Jurkat, Clone E6-1 (cell line): Measurements from ENCODE around the gene PRKAG1.
A peak's percentile ranks its signal among the peaks of the same experiment; 100 is the strongest.

Experiments used
- DNase-seq: peaks from one replicate; pipeline ENCODE4 v3.0.0-alpha.2; 2011; ENCODE audit warnings: low read depth, low spot score
- H3K4me3 ChIP-seq: 2 replicates; pipeline ENCODE4 v1.5.1; 2011; ENCODE audit warnings: mild to moderate bottlenecking, low read length, control low read depth, moderate library complexity

Gene PRKAG1

DNA sequence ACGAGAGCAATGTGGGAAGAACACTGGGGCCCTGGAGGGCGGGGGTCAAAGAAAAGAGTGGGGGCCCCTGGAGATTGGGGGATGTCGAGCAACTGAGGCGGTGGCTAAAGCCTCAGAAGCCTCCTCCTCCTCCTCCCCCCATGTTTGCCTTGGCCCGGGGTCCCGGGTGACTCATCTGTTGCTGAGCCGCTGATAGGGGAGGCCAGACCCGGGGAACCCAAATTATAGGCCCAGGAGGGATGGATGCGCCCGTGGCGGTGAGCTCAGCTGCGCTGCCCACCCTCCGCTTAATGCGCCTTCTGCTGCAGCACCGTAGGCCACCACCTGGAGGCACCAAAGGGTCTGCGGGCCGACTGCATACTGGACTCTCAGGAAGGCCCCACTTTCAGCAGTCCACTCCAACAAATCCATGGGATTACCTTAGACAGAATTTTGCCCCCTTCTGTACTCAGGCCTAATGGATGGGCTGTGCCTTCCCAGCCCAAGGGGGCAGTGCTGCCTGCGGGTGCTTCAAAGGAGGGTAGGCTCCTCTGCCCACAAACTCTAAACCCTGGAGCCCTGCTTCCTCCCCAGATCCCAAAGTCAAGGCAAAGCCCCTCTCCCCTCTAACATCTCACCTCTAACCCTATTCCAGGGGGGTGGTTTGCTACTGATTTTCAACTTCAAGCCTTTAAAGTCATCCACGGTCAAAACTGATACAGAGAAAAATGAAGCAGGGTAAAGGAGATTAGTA, 44.5 kb downstream of the PRKAG1 start:
- no peak overlapping the region for H3K4me3 ChIP-seq
- no peak for DNase-seq

DNA sequence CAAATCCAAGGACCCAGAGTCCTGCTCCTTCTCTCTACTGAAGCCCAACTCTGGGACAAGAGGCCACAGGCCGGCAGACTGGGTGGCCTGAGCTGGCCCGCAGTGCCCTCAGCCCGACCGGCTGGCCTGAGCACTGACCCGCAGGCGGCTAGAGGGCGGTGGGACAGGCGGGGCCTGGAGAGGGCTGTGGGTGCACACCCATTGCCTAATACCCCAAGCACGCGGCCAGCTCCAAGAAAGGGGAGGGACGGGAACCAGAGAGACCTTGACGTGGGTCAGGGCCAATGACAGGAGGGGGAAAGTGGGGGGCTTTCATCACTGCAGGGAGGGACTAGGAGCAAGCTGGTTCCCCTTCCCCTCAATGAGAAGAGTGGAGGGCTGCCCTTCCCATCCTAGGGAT, 45.0 kb downstream of the PRKAG1 start:
- H3K4me3 ChIP-seq = no peak overlapping the region
- DNase-seq = no peak

DNA sequence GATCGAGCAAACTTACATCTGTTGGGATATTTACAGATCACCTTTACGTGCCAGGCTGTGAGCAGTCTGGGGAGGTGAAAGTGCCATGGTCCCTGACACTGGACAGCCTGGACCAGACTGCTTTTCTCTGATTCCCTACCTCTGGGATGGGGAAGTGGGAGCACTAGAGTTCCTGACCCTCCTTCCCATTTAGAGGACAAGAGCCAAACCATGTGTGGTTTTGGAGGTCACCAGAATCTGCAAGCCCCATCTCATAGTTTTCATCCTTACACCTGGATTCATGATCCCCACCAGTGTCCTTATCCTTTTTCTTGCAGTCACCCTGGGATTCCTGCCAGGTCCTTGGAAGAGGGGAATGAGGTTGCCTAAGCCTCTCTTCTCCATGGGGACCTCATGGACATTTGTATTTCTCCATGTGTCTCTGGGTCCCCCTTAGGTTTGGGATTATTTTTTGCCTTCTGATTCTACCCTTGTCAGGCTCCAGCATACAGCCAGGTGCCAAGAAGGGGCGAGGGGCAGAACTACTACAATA, 45.6 kb downstream of the PRKAG1 start:
- no peak overlapping the region for H3K4me3 ChIP-seq
- DNase-seq = no peak

DNA sequence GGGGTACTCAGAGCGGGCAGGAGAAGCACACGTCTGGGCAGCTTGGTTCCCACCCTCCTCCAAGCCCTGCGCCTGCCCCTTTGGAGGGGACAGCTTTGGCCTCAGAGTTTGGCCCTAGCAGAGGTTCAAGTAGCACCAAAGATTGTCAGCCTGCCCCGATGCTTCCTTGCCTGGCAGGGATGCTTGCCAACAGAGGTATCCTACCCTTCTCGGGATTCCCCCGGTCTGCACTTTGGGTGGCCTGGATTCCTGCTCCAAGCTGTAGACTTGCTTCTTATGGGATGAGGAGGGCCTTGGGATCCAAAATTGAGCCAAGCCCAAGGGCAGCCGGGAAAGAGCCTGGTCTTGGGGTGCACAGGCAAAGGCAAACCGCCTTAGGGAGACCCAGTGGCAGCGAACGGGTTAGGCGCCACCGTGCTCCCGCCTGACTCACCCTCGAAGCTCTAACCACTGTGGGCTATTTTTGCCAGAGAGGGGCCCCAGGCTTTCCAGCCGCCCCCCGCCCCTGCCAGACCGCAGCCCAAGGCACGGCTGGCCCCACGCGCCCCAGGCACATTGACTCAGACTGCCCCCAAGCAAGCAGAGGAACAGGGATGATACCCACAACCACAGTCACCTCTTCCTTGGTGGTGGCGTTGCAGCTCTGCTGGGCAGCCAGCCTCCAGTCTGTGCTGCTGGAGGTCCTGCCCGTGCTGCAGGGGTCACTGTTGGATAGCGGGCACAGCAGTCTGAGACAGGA, 46.2 kb downstream of the PRKAG1 start:
- no peak overlapping the region for H3K4me3 ChIP-seq
- DNase-seq = no peak

DNA sequence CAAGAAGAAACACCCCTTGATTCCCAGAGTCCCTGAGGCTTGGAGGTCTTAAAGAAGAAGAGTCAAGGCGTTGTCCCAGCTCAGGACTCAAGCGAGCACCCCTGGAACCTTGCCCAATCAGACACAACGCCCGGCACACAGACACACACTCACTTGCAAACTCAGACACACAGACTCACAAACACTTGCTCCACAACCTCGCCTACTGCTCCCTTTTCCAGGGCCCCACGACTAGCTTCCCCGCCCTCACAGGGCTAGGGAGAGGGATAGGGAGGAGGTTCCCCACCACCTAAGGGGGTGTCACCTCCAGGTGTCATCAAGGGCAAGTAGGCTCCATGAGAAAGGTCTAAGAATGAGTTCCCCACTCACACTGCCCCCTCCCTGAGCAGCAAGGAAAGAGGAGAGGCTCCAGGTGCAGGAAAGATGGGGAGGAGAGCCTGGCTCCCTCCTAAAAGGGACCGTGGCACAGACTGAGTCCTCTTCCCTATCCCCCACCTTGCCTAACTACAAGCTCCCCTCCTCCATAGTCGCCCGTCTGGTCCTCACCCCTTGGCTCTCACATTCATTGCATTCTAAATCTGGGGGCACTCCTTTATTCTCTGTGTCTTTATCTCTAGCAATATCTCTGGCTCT, 47.8 kb downstream of the PRKAG1 start:
- H3K4me3 ChIP-seq = peak overlapping the region; percentile 39
- DNase-seq = no peak

DNA sequence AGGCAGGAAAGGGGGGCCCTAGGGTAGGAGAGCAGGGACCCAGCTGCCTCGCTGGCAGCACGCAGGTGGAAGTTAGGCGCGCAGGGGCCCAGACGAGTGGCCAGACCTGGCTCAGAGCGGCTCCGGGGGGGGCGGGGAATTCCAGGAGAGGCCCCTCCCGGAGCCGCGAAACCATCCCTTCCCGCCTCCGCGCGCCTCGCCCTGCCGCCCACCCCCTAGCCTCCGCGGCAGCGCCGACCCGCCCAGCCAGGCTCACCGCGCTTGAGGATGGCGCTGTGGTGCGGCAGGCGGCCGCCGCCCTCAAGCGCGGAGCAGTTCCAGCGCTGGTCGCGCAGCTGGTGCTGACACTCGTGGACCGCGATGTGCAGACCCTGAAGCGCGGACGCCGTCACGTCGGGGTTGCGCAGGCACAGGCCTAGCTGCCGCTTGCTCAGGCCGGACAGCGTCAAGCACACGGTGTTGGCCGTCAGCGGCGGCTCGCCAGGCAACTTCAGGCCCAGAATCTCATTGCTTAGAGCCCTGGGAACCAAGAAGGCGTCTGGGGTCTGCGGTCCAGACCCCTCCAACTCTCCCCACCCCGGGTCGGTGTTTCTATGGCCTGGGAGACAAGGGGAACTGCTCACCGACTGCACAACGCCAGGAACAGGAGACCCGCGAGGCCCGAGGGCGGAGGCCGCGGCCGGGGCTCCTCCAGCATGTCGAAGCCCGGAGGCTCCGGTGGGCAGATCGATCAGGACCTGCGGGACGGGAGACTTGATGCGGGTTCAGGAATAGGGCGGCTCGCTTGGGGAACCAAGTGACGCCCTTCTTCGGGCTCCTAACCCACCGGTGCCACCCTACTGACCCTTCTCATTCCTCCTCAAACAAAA, 48.5 kb downstream of the PRKAG1 start:
- no peak for DNase-seq
- no peak overlapping the region for H3K4me3 ChIP-seq

DNA sequence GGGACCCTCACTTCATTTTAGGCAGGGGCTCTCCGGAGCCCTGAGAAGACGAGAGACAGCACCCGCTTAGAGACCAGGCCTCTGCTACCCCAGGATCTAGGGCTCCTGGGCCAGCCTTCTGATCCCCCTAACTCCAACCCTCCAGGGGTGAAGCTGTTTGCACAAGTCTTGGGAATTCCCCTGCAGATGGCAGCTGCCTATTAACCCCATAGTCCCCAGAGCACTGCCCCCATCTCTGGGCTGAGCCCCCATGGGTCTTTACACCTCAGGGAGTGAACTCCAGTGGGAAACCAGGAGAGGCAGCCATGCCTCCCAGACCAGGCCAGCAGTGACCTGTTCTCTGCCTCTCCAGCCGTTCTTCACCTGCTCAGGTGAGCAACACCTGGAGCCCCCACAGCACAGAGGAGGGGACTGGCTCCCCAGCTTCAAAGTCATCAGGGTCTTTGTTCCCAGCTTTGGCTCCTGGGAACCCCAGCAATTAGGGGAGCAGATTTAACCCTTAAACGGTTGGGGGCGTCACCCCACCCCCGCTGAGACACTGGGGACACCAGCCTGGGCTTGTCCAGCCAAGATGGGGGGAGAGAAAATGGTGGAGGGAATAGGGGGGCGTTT, 49.3 kb downstream of the PRKAG1 start:
- H3K4me3 ChIP-seq = no peak overlapping the region

DNA sequence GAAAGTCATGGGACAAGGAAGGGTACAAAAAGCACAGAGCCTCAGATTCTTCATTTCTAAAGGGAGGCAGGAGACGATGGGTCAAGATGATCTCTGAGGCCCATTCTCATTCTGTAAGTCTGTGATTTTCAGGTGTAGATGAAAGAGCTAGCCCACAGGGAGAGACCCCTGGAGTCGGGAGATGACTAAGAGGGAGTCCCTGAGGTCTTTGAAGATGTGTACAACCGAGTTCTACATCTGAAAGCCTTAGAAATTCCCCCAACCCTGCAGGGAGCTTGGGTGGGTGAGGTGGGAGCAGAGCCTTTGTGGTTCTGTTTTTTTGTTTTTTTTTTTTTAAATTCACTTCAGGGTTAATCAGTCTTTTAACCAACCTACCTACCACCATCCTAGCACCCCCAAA, 50.1 kb downstream of the PRKAG1 start:
- no peak for DNase-seq
- no peak overlapping the region for H3K4me3 ChIP-seq

More for the DNA sequence above, 49.3 kb downstream of the PRKAG1 start:
- no peak for DNase-seq

DNA sequence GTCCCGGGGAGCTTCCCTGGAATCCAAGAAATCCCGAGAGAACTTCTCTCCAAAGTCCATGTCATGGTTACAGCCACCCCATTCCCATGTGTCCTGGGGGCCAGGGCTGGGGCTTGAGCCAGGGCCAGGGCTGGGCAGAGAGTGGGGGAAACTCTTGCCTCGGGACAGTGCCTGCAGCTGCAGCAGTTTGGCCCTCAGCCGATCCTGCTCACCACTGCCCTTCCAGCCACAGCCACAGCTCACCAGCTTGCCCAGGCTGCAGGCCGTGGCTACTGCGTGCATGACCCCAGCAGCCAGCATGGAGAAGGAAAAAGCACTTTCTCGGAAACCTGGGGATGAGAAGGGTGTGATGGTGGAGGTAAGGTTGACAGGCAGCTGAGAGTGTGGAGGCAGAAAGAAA, 50.6 kb downstream of the PRKAG1 start:
- H3K4me3 ChIP-seq = no peak overlapping the region
- DNase-seq = no peak

DNA sequence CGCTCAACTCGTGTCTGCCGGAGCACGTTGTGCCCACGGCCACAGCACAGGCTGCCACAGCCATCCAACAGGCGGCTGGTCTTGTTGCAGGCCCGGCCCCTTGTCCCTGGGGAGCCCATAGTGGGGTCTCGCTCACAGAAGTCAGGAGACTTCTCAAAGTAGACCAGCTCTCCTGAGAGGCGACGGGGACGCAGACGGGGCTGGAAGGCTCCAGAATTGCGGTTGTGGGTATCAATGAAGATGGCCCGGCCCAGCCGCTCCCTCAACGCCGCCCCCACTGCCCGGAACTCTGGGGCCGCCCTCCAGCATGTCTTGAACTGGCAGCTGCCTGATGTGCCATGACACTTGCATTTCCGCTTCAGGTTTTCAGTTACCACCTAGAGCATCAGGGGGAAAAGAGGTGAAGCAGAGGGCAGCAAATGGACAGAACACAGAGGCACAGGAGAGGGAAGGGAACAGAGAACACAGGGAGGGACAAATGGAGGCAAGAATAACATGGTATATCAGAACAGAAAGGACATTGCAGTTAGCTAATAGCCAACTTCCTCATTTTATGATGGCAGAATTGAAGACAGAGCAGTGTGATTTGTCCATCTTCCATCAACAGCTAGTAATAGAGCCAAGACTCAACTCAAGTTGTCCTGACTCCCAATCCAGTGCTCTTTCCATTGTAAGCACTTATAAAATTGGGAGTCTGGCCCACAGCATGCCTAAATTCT, 52.2 kb downstream of the PRKAG1 start:
- no peak overlapping the region for H3K4me3 ChIP-seq
- DNase-seq = no peak

DNA sequence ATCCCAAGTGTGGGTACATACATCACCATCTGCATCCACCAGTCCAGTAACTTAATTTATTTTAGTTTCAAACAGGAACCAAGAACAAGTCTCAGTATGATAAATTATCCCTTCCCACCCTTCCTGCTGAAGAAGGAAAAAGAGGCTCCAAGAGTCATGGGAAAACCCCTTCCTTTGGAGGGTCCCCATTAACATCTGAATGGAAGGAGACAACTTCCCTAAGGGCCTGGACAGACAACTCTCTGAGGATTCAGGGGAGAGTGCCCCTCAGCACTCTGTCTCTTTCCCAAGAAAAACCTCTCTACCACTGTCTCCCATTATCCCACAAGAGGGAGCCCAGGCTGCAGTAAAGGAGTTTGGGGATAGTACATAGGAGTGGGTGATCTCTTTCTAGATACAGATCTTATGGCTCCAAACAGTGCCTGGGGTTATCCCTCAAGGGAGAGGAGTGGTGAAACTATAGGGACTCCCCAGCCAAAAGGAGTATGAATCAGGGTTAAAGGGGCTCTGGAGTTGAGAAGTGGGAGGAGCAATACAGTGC, 53.2 kb downstream of the PRKAG1 start:
- no peak for DNase-seq
- H3K4me3 ChIP-seq = no peak overlapping the region

DNA sequence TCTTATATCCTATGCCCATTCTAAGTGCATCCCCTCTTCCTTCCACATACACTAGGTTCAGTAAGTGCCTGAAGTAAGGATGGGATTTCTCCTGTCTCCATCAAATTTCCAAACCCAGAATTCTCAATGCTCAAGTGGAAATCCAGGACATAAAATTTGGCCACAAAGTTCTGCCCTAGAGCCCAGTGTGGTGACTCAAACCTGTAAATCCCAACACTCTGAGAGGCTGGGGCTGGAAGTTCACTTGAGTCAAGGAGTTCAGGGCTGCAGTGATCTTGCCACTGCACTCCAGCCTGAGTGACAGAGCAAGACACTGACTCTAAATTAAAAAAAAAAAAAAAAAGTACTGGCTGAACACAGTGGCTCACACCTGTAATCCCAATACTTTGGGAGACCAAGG, 56.8 kb downstream of the PRKAG1 start:
- DNase-seq = no peak
- no peak overlapping the region for H3K4me3 ChIP-seq

DNA sequence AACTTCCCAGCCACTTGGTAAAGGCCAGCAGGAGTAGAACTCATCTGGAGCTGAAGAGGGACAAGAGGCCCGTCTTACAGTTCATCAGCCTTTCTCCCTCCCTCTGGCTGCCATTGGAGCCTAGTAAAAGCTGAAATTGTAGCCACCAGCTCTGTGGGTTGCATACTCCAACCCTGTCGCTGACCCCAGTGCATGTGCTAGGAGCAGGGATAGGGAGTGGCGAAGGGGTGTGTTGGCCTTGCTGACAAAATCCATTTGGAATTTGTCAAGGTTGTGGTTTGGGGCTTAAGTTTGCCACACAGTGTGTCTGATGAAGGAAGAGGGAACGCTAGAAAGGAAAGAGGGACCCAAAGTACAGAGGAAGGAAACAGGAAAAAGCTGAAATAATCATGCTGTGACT, 57.2 kb downstream of the PRKAG1 start:
- no peak for DNase-seq
- no peak overlapping the region for H3K4me3 ChIP-seq

DNA sequence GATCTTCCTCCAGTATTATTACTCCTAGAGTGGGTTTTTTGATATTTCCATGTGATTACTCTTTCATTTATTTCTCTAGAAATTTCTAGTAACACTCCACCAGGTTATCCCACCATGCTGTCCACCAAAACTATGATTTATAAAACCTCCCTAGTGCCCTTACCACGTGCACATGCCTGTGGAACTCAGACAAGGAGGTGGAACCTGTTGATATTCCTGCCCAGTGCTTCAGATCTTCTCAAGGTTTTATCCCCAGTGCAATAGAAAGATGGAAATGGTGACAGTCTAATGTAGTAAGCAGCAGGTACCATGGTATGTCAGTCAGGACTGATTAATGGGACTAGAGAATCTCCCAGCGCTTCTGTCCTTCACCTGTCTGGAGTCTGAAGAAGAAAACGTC, 57.7 kb downstream of the PRKAG1 start:
- DNase-seq = no peak
- H3K4me3 ChIP-seq = no peak overlapping the region

DNA sequence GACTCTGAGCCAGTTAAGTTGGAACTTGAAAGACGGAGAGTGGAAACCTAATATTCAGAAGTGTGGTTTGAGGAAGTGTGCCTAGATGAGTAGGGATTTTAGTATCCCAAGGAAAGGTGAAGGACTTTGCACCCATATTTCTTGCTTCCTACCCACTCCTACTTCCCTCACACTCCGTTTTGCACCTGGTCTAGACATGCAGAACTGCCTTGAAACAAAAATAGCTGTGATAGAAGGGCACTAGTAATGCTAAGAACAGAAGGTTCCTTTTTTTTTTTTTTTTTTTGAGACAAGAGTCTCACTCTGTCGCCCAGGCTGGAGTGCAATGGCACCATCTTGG, 60.6 kb downstream of the PRKAG1 start:
- H3K4me3 ChIP-seq = peak overlapping the region; percentile 87
- DNase-seq = no peak

DNA sequence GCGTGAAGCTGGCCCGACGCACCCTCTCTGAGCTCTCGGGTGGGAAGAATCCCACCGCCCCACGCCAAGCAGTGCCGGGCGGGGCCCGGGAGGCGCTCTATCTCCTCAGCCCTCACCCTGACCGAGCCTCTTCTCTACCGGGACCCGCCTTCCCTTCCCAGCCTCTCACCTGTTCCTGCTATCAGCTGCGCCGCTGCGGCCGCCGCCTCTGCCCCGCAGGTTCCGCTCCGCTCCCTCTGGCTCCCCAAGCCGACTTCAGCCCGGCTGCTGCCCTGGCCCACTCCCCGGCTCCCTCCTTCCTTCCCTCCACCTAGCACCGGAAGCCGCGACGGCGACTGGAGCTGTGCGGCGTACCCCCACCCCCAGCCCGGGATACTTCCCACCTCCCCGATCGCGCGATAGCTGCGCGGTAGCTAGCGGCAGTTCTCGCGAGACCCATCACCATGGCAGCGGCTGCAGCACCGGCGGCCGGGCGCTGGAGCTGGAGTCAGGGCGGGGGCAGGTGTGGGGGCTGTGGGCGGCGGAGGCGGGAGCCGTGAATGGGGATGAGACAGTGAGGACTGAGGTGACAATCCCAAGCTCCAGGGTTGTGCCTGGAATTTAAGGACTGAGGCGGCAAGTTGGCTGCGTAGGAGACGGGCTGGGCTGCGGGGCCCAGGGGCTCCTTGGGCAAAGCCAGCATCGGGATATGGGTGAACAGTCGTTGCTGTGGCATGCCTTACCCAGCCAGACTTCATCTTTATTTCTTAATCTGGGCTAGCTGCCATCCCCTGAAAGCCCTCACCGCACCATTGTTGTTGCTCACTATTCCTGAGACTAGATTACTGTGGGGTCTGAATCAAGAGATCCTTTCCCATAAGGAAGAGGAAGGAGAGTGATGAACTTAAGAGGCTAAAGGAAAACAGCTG, 61.2 kb downstream of the PRKAG1 start, which contains the start of gene ARF3:
TSS of gene ARF3 (minus strand) at position 347 of the 908 bp plus-strand sequence. CDS start 16,392 bp downstream, outside the sequence.
- peak; percentile 91 for DNase-seq
- peak within 1 kb of the TSS; percentile 87 for H3K4me3 ChIP-seq
